ENCODE measurements around the gene WDR7.

GRCh38 chr18:57062844-57063243, 411.7 kb downstream of the WDR7 start:
- no peak for TF ChIP-seq NR2C2 (IDR thresholded peaks at IDR 0.05; ENCODE audit: borderline replicate concordance, control insufficient read depth, insufficient read length, low read depth)
- no peak for TF ChIP-seq TBL1XR1 (IDR thresholded peaks at IDR 0.05; ENCODE audit: low read depth, low read length)
- no peak for TF ChIP-seq RAD51 (IDR thresholded peaks at IDR 0.05)
- TF ChIP-seq MAX (IDR thresholded peaks at IDR 0.05; ENCODE audit: low read depth, low read length) = no peak
- no peak for TF ChIP-seq CTCF (IDR thresholded peaks at IDR 0.05 in 2 of 3, conservative IDR thresholded peaks at IDR 0.05 in 1 of 3; ENCODE audit: control insufficient read depth in 2 of 3, extremely low read depth in 1 of 3, insufficient read depth in 1 of 3, low read depth in 3 of 3, low read length in 3 of 3)
- TF ChIP-seq POLR2A (IDR thresholded peaks at IDR 0.05; ENCODE audit: low read depth, low read length) = no peak
- TF ChIP-seq USF1 (IDR thresholded peaks at IDR 0.05; ENCODE audit: borderline replicate concordance, extremely low read length, insufficient read depth, low read depth, low read length) = no peak
- TF ChIP-seq KDM1A (IDR thresholded peaks at IDR 0.05; ENCODE audit: borderline replicate concordance) = no peak
- TF ChIP-seq CREB1 (IDR thresholded peaks at IDR 0.05; ENCODE audit: low read depth) = no peak
- TF ChIP-seq ATF2 (IDR thresholded peaks at IDR 0.05; ENCODE audit: low read length) = no peak
- no peak for TF ChIP-seq ZZZ3 (IDR thresholded peaks at IDR 0.05; ENCODE audit: control insufficient read depth, insufficient read length, low read depth)
